Mesendoderm (in vitro differentiated cells): ENCODE data around the gene MYOF.

ENCODE experiments used
- DNase-seq: peaks from one replicate; pipeline ENCODE4 v3.0.0; 2013
- H2AK5ac ChIP-seq: 2 replicates; pipeline ENCODE4 v1.6.1; 2013; ENCODE audit warnings: low read length, inconsistent platforms
- H2BK120ac ChIP-seq: 2 replicates; pipeline ENCODE4 v1.6.1; 2013; ENCODE audit warnings: low read depth, mild to moderate bottlenecking, low read length, moderate library complexity, mixed read lengths
- H2BK15ac ChIP-seq: replicated peaks from 2 replicates; pipeline ENCODE4 v1.6.1; 2013; ENCODE audit warnings: low read depth, mild to moderate bottlenecking, moderate library complexity
- H2BK5ac ChIP-seq: 2 replicates; pipeline ENCODE4 v1.6.1; 2013; ENCODE audit warnings: low read length, inconsistent platforms
- H3K18ac ChIP-seq: 2 replicates; pipeline ENCODE4 v1.6.1; 2013; ENCODE audit warnings: mild to moderate bottlenecking, low read length, mixed read lengths
- H3K23ac ChIP-seq: one replicate; pipeline ENCODE4 v1.6.1; 2013; ENCODE audit warnings: low read length
- H3K27ac ChIP-seq: 2 replicates; pipeline ENCODE4 v1.5.1; 2013; ENCODE audit warnings: low read depth, mild to moderate bottlenecking, inconsistent platforms, low read length, moderate library complexity
- H3K27me3 ChIP-seq: 2 replicates; pipeline ENCODE4 v1.6.1; 2013; ENCODE audit warnings: low read length, control low read depth, mild to moderate bottlenecking, inconsistent platforms; ENCODE audit not compliant: insufficient read depth, poor library complexity
- H3K36me3 ChIP-seq: 2 replicates; pipeline ENCODE4 v1.6.1; 2013; ENCODE audit warnings: low read length, inconsistent platforms; ENCODE audit not compliant: control insufficient read depth, insufficient read depth
- H3K4ac ChIP-seq: one replicate; pipeline ENCODE4 v1.6.1; 2013; ENCODE audit warnings: low read depth, mild to moderate bottlenecking, low read length, moderate library complexity
- H3K4me1 ChIP-seq: 2 replicates; pipeline ENCODE4 v1.6.1; 2013; ENCODE audit warnings: low read depth, low read length, inconsistent platforms; ENCODE audit not compliant: control insufficient read depth
- H3K4me2 ChIP-seq: 2 replicates; pipeline ENCODE4 v1.6.1; 2013; ENCODE audit warnings: low read length
- H3K4me3 ChIP-seq: 2 replicates; pipeline ENCODE4 v1.5.1; 2013; ENCODE audit warnings: mild to moderate bottlenecking, low read length
- H3K56ac ChIP-seq: one replicate; pipeline ENCODE4 v1.6.1; 2013; ENCODE audit warnings: low read length
- H3K79me1 ChIP-seq: 2 replicates; pipeline ENCODE4 v1.6.1; 2013; ENCODE audit warnings: low read length, inconsistent platforms
- H3K79me2 ChIP-seq: 2 replicates; pipeline ENCODE4 v1.6.1; 2013; ENCODE audit warnings: mild to moderate bottlenecking, low read length; ENCODE audit not compliant: control insufficient read depth, insufficient read depth
- H3K9ac ChIP-seq: 2 replicates; pipeline ENCODE4 v1.6.1; 2013; ENCODE audit warnings: low read length, inconsistent platforms
- H4K5ac ChIP-seq: one replicate; pipeline ENCODE4 v1.6.1; 2013; ENCODE audit warnings: low read length
- H4K8ac ChIP-seq: one replicate; pipeline ENCODE4 v1.6.1; 2013; ENCODE audit warnings: low read depth, mild to moderate bottlenecking, control low read depth, low read length, moderate library complexity
- WGBS: extraction: QIAGEN DNeasy Blood & Tissue Kit; methylation state at CpG from one replicate; pipeline ENCODE4 v1.1.7; 2013; ENCODE audit warnings: low lambda C conversion rate, missing lambda C conversion rate; ENCODE audit not compliant: insufficient coverage; ENCODE audit errors: extremely low coverage; 5-methylcytosine and 5-hydroxymethylcytosine counted together

The MYOF gene

GRCh38 chr10:93475871-93476270 lies 6.3 kb downstream of the MYOF start:
- H3K4ac ChIP-seq: no peak overlapping the region
- WGBS: no CpG with 5 or more reads among the region's 2 CpGs
- no peaks in the 10 kb centered on the region for H3K79me2 ChIP-seq
- H3K27ac ChIP-seq: no peak overlapping the region
- no peak overlapping the region for H4K8ac ChIP-seq
- no peak overlapping the region for H3K9ac ChIP-seq
- H4K5ac ChIP-seq: no peak overlapping the region
- H3K18ac ChIP-seq: no peak overlapping the region
- H2BK120ac ChIP-seq: no peak overlapping the region
- H3K4me3 ChIP-seq: no peak overlapping the region
- no peak overlapping the region for H2BK5ac ChIP-seq
- H3K79me1 ChIP-seq: no peaks in the 10 kb centered on the region
- H3K27me3 ChIP-seq: no peaks in the 10 kb centered on the region
- no peak overlapping the region for H3K4me2 ChIP-seq
- H3K4me1 ChIP-seq: no peaks in the 10 kb centered on the region
- no peak overlapping the region for H2AK5ac ChIP-seq
- peak; percentile 75 for DNase-seq
- no peak overlapping the region for H2BK15ac ChIP-seq
- H3K36me3 ChIP-seq: no peaks in the 10 kb centered on the region
- no peak overlapping the region for H3K56ac ChIP-seq
- H3K23ac ChIP-seq: no peak overlapping the region

GRCh38 chr10:93475227-93475626 lies 6.9 kb downstream of the MYOF start:
- Histone ChIP-seq H3K4me3 (no peak overlapping the region), H3K4me2 (no peak overlapping the region), H3K4me1 (no peaks in the 10 kb centered on the region), H2BK5ac (no peak overlapping the region), H2AK5ac (no peak overlapping the region), H3K27me3 (no peaks in the 10 kb centered on the region), H2BK120ac (no peak overlapping the region), H3K56ac (no peak overlapping the region), H3K36me3 (no peaks in the 10 kb centered on the region), H3K4ac (no peak overlapping the region), H3K9ac (no peak overlapping the region), H4K8ac (no peak overlapping the region), H3K79me1 (no peaks in the 10 kb centered on the region), H3K23ac (no peak overlapping the region), H3K79me2 (no peaks in the 10 kb centered on the region), H3K18ac (no peak overlapping the region), H3K27ac (no peak overlapping the region), H2BK15ac (no peak overlapping the region), H4K5ac (no peak overlapping the region)
- no CpG with 5 or more reads among the region's 2 CpGs for WGBS
- DNase-seq: no peak

- no CpG with 5 or more reads among the region's 7 CpGs for WGBS
- no peak for DNase-seq
- Histone ChIP-seq H3K9ac (no peak overlapping the region), H4K8ac (no peak overlapping the region), H2BK5ac (no peak overlapping the region), H3K27ac (no peak overlapping the region), H3K36me3 (no peaks in the 10 kb centered on the region), H3K79me1 (no peaks in the 10 kb centered on the region), H3K56ac (no peak overlapping the region), H2BK15ac (no peak overlapping the region), H2BK120ac (no peak overlapping the region), H4K5ac (no peak overlapping the region), H3K79me2 (no peaks in the 10 kb centered on the region), H3K18ac (no peak overlapping the region), H3K27me3 (no peaks in the 10 kb centered on the region), H3K4me2 (no peak overlapping the region), H3K4me1 (no peaks in the 10 kb centered on the region), H3K4me3 (no peak overlapping the region), H3K23ac (no peak overlapping the region), H2AK5ac (no peak overlapping the region), H3K4ac (no peak overlapping the region)
Measured at GRCh38 chr10:93473804-93474472, 8.2 kb downstream of the MYOF start.

GRCh38 chr10:93473161-93473560 lies 9.0 kb downstream of the MYOF start:
- no peak overlapping the region for H4K8ac ChIP-seq
- H2BK5ac ChIP-seq: no peak overlapping the region
- no peak overlapping the region for H3K27ac ChIP-seq
- no peak overlapping the region for H3K56ac ChIP-seq
- H4K5ac ChIP-seq: no peak overlapping the region
- no peaks in the 10 kb centered on the region for H3K36me3 ChIP-seq
- no peak overlapping the region for H2BK120ac ChIP-seq
- H3K4me2 ChIP-seq: no peak overlapping the region
- H3K79me2 ChIP-seq: no peaks in the 10 kb centered on the region
- no peak overlapping the region for H3K18ac ChIP-seq
- H3K4ac ChIP-seq: no peak overlapping the region
- no peak overlapping the region for H2AK5ac ChIP-seq
- H3K4me3 ChIP-seq: no peak overlapping the region
- no peak overlapping the region for H3K9ac ChIP-seq
- H3K79me1 ChIP-seq: no peaks in the 10 kb centered on the region
- WGBS: no CpG with 5 or more reads among the region's 2 CpGs
- no peak overlapping the region for H2BK15ac ChIP-seq
- H3K23ac ChIP-seq: no peak overlapping the region
- no peak for DNase-seq
- H3K27me3 ChIP-seq: no peaks in the 10 kb centered on the region
- no peaks in the 10 kb centered on the region for H3K4me1 ChIP-seq

GRCh38 chr10:93471110-93471651 lies 11.0 kb downstream of the MYOF start:
- Histone ChIP-seq H3K4me1 (no peaks in the 10 kb centered on the region), H3K4me3 (no peak overlapping the region), H3K36me3 (no peaks in the 10 kb centered on the region), H3K79me2 (no peaks in the 10 kb centered on the region), H2BK5ac (no peak overlapping the region), H3K9ac (no peak overlapping the region), H3K56ac (peak overlapping the region; percentile 40), H3K23ac (no peak overlapping the region), H4K8ac (no peak overlapping the region), H3K4ac (no peak overlapping the region), H2AK5ac (no peak overlapping the region), H2BK15ac (no peak overlapping the region), H3K27ac (peak overlapping the region; percentile 81), H4K5ac (no peak overlapping the region), H3K27me3 (no peaks in the 10 kb centered on the region), H2BK120ac (no peak overlapping the region), H3K4me2 (no peak overlapping the region), H3K79me1 (no peaks in the 10 kb centered on the region), H3K18ac (no peak overlapping the region)
- DNase-seq: peak; percentile 89
- no CpG with 5 or more reads among the region's 5 CpGs for WGBS

- Histone ChIP-seq H3K23ac (no peak overlapping the region), H2BK15ac (no peak overlapping the region), H3K4me1 (no peaks in the 10 kb centered on the region), H3K9ac (no peak overlapping the region), H3K79me1 (no peaks in the 10 kb centered on the region), H4K8ac (no peak overlapping the region), H2BK5ac (no peak overlapping the region), H2BK120ac (no peak overlapping the region), H3K4me3 (no peak overlapping the region), H3K79me2 (no peaks in the 10 kb centered on the region), H4K5ac (no peak overlapping the region), H3K56ac (no peak overlapping the region), H3K27ac (no peak overlapping the region), H3K18ac (no peak overlapping the region), H3K4ac (no peak overlapping the region), H3K27me3 (no peaks in the 10 kb centered on the region), H3K4me2 (no peak overlapping the region), H3K36me3 (no peaks in the 10 kb centered on the region), H2AK5ac (peak overlapping the region; percentile 43)
- WGBS: no CpG with 5 or more reads among the region's 3 CpGs
- no peak for DNase-seq
Measured at GRCh38 chr10:93469454-93469853, 12.7 kb downstream of the MYOF start.
